Measurements from ENCODE around the gene NT5DC1. TPM values are rescaled to one million over a fixed set of nuclear protein-coding genes. Genes with fewer than 3 reads are reported as not detected.

The NT5DC1 gene
- total and polyA plus RNA-seq, 2 experiments from 2014 or later = 27.0 to 29.8 TPM

DNA sequence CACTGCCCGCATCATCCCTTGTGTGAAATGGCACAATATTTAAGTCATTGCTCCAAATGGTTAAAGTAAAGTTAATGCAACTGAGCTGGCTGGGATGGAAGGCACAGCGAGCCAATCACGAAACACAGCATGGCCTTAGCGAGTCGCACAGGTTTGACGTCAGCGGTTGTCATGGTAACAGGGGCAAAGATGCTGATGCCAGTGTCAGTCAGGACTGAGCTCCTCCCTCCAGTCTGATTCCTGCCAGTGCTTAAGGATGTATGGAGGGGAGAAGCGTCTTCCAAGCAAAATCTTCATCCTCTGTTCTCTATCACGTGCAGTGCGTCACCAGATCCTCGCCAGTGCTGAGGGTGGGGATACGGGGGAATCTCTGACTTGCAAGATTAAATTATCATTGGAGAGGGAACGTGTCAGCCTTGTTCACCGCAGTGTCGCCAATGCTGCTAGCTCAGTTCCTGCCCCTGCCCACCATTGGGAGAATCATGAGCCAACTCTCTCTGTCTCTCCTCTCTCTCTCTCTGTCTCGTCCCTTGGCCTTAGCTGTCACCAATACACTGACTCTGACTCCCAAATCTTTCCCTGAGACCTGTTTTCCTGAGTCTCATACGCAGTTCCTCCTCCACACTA is 128.7 kb downstream of the NT5DC1 start:
- H3K36me3 ChIP-seq (ENCODE audit: insufficient read depth) = no peaks in the 10 kb centered on the region
- H3K9me2 ChIP-seq (ENCODE audit: insufficient read depth) = no peaks in the 10 kb centered on the region
- TF ChIP-seq, protein P1, sequence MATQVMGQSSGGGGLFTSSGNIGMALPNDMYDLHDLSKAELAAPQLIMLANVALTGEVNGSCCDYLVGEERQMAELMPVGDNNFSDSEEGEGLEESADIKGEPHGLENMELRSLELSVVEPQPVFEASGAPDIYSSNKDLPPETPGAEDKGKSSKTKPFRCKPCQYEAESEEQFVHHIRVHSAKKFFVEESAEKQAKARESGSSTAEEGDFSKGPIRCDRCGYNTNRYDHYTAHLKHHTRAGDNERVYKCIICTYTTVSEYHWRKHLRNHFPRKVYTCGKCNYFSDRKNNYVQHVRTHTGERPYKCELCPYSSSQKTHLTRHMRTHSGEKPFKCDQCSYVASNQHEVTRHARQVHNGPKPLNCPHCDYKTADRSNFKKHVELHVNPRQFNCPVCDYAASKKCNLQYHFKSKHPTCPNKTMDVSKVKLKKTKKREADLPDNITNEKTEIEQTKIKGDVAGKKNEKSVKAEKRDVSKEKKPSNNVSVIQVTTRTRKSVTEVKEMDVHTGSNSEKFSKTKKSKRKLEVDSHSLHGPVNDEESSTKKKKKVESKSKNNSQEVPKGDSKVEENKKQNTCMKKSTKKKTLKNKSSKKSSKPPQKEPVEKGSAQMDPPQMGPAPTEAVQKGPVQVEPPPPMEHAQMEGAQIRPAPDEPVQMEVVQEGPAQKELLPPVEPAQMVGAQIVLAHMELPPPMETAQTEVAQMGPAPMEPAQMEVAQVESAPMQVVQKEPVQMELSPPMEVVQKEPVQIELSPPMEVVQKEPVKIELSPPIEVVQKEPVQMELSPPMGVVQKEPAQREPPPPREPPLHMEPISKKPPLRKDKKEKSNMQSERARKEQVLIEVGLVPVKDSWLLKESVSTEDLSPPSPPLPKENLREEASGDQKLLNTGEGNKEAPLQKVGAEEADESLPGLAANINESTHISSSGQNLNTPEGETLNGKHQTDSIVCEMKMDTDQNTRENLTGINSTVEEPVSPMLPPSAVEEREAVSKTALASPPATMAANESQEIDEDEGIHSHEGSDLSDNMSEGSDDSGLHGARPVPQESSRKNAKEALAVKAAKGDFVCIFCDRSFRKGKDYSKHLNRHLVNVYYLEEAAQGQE (IDR thresholded peaks at IDR 0.05; ENCODE audit: unreplicated experiment) = no peak
- TF ChIP-seq POLR2AphosphoS5 (IDR thresholded peaks at IDR 0.05; ENCODE audit: low read depth) (no peak), CTCF (conservative IDR thresholded peaks at IDR 0.05; ENCODE audit: low read depth in 2 of 2) (no peak), CREB1 (CRISPR knock-in tag; IDR thresholded peaks at IDR 0.05; ENCODE audit: low read depth) (peak; percentile 97)
- Mint-ChIP-seq H3K4me1 (peaks cover 16% of the 10 kb centered on the region), H3K9me3 (no peaks in the 10 kb centered on the region), H3K27me3 (ENCODE audit: insufficient read depth, low read depth, poor library complexity) (peaks cover 1% of the 10 kb centered on the region), H3K4me3 (peak overlapping the region; percentile 68), H3K27ac (peak overlapping the region; percentile 94), H3K36me3 (ENCODE audit: low read depth) (no peaks in the 10 kb centered on the region; the same call in 2 of the 3 replicates)
- ATAC-seq (peak; percentile 100), DNase-seq (ENCODE audit: low spot score) (peak; percentile 99)
- H3K27me3 ChIP-seq (ENCODE audit: insufficient read depth) = no peaks in the 10 kb centered on the region
- H3K4me1 ChIP-seq (ENCODE audit: insufficient read depth) = no peaks in the 10 kb centered on the region
- H3K4me3 ChIP-seq = peak overlapping the region; percentile 29
- H3K27ac ChIP-seq (ENCODE audit: low read depth) = 0 out of 2 replicates have a peak overlapping the region, but pooled peaks have one; percentile 45
- peak overlapping the region; percentile 25; the same call in 1 of the 2 replicates for H2AFZ ChIP-seq
- no peaks in the 10 kb centered on the region for H3K79me2 ChIP-seq (replicated peaks; ENCODE audit: insufficient read depth)
- no peaks in the 10 kb centered on the region for H4K20me1 ChIP-seq (replicated peaks; ENCODE audit: insufficient read depth)
- peak overlapping the region; percentile 37 for H3K4me2 ChIP-seq
- H3F3A ChIP-seq (replicated peaks; ENCODE audit: low read depth) = no peaks in the 10 kb centered on the region

GRCh38 chr6:116234689-116235088 is 134.0 kb downstream of the NT5DC1 start:
- Histone ChIP-seq H4K20me1 (replicated peaks; ENCODE audit: insufficient read depth) (no peaks in the 10 kb centered on the region), H3K36me3 (ENCODE audit: insufficient read depth) (peaks cover 15% of the 10 kb centered on the region), H3F3A (replicated peaks; ENCODE audit: low read depth) (no peaks in the 10 kb centered on the region), H3K27me3 (ENCODE audit: insufficient read depth) (no peaks in the 10 kb centered on the region), H3K79me2 (replicated peaks; ENCODE audit: insufficient read depth) (no peaks in the 10 kb centered on the region), H3K27ac (ENCODE audit: low read depth) (no peak overlapping the region), H2AFZ (no peak overlapping the region), H3K4me1 (ENCODE audit: insufficient read depth) (no peaks in the 10 kb centered on the region), H3K4me2 (no peak overlapping the region), H3K4me3 (no peak overlapping the region), H3K9me2 (ENCODE audit: insufficient read depth) (no peaks in the 10 kb centered on the region)
- Mint-ChIP-seq H3K9me3 (no peaks in the 10 kb centered on the region), H3K27me3 (ENCODE audit: insufficient read depth, low read depth, poor library complexity) (peaks cover 3% of the 10 kb centered on the region), H3K4me3 (no peak overlapping the region), H3K27ac (no peak overlapping the region), H3K4me1 (peaks cover 5% of the 10 kb centered on the region; the same call in 1 of the 3 replicates), H3K36me3 (ENCODE audit: low read depth) (peaks cover 4% of the 10 kb centered on the region; the same call in 2 of the 3 replicates)
- DNase-seq (ENCODE audit: low spot score) (no peak), ATAC-seq (no peak)
- TF ChIP-seq ZNF462 (CRISPR knock-in tag; IDR thresholded peaks at IDR 0.05) (no peak), EZH2phosphoT487 (IDR thresholded peaks at IDR 0.05; ENCODE audit: unreplicated experiment) (no peak), CTCF (conservative IDR thresholded peaks at IDR 0.05; ENCODE audit: low read depth in 2 of 2) (no peak)

Data from GM23338 (cell line).